HG02798 (cell line): ENCODE measurements around the gene QPRT.
"Not testable (repeated sequence)": the region's sequence is repeated elsewhere in the genome, so short reads cannot be mapped to it uniquely, and the experiment has no call there.

Experiments
- ATAC-seq: cut with Tn5 transposase; IDR thresholded peaks from one replicate; pipeline ENCODE4 v1.9.1; 2021; ENCODE audit warnings: mild to moderate bottlenecking; ENCODE audit not compliant: unreplicated experiment, poor library complexity

Gene QPRT

GRCh38 chr16:29678691-29679267 is at the start of gene QPRT:
Gene QPRT, plus strand, starts transcription at chr16:29679180. Its CDS starts 18 bp downstream, at chr16:29679198.
- no peak for ATAC-seq

- ATAC-seq: not testable (repeated sequence)
Measured at GRCh38 chr16:29629318-29629717, 49.7 kb upstream of the QPRT start.

GRCh38 chr16:29631658-29632057 is 47.3 kb upstream of the QPRT start:
- ATAC-seq: not testable (repeated sequence)

GRCh38 chr16:29635902-29636301 is 43.1 kb upstream of the QPRT start:
- not testable (repeated sequence) for ATAC-seq

GRCh38 chr16:29636368-29636767 is 42.6 kb upstream of the QPRT start:
- ATAC-seq: not testable (repeated sequence)

- not testable (repeated sequence) for ATAC-seq
Measured at GRCh38 chr16:29638751-29639150, 40.2 kb upstream of the QPRT start.

GRCh38 chr16:29641561-29641960 is 37.4 kb upstream of the QPRT start:
- no peak for ATAC-seq

GRCh38 chr16:29643596-29643995 is 35.4 kb upstream of the QPRT start:
- no peak for ATAC-seq

GRCh38 chr16:29644338-29644857 is 34.6 kb upstream of the QPRT start:
- peak; percentile 68 for ATAC-seq

GRCh38 chr16:29644973-29645693 is 33.8 kb upstream of the QPRT start:
- no peak for ATAC-seq

GRCh38 chr16:29645694-29646187 is 33.2 kb upstream of the QPRT start:
- ATAC-seq: no peak

GRCh38 chr16:29646947-29647346 is 32.0 kb upstream of the QPRT start:
- no peak for ATAC-seq

GRCh38 chr16:29649588-29650494 is 29.1 kb upstream of the QPRT start:
- ATAC-seq: no peak

- ATAC-seq: no peak
Measured at GRCh38 chr16:29650771-29651170, 28.2 kb upstream of the QPRT start.

GRCh38 chr16:29651774-29652349 is 27.1 kb upstream of the QPRT start:
- no peak for ATAC-seq

- ATAC-seq: no peak
Measured at GRCh38 chr16:29653471-29653870, 25.5 kb upstream of the QPRT start.

GRCh38 chr16:29653890-29654289 is 25.1 kb upstream of the QPRT start:
- ATAC-seq: not testable (repeated sequence)

GRCh38 chr16:29656688-29657523 is 22.1 kb upstream of the QPRT start:
- ATAC-seq: no peak

- no peak for ATAC-seq
Measured at GRCh38 chr16:29658705-29659104, 20.3 kb upstream of the QPRT start.
